HG03196 (cell line): ENCODE measurements around the gene MICALL1.
"Not testable (repeated sequence)": the region's sequence is repeated elsewhere in the genome, so short reads cannot be mapped to it uniquely, and the experiment has no call there.

Experiments used
- ATAC-seq: cut with Tn5 transposase; IDR thresholded peaks from one replicate; pipeline ENCODE4 v1.9.1; 2021; ENCODE audit not compliant: unreplicated experiment

Gene MICALL1

GRCh38 chr22:37926771-37927636 lies 20.9 kb downstream of the MICALL1 start:
- no peak for ATAC-seq

- ATAC-seq: no peak
Observed at GRCh38 chr22:37927637-37927936, 21.5 kb downstream of the MICALL1 start.

GRCh38 chr22:37929390-37929789 lies 23.3 kb downstream of the MICALL1 start:
- no peak for ATAC-seq

- no peak for ATAC-seq
Observed at GRCh38 chr22:37930270-37930951, 24.3 kb downstream of the MICALL1 start.

GRCh38 chr22:37930952-37931440 lies 24.9 kb downstream of the MICALL1 start:
- ATAC-seq: no peak

- no peak for ATAC-seq
Observed at GRCh38 chr22:37931893-37932389, 25.8 kb downstream of the MICALL1 start.

GRCh38 chr22:37932401-37932800 lies 26.3 kb downstream of the MICALL1 start:
- no peak for ATAC-seq

GRCh38 chr22:37932821-37933578 lies 26.9 kb downstream of the MICALL1 start:
- ATAC-seq: no peak

GRCh38 chr22:37933711-37934376 lies 27.7 kb downstream of the MICALL1 start:
- ATAC-seq: peak; percentile 70

GRCh38 chr22:37940698-37941376 lies 34.7 kb downstream of the MICALL1 start:
- no peak for ATAC-seq

- ATAC-seq: no peak
Observed at GRCh38 chr22:37942133-37942532, 36.0 kb downstream of the MICALL1 start.

GRCh38 chr22:37943136-37943824 lies 37.2 kb downstream of the MICALL1 start:
- ATAC-seq: no peak

GRCh38 chr22:37943825-37944198 lies 37.7 kb downstream of the MICALL1 start:
- no peak for ATAC-seq

- not testable (repeated sequence) for ATAC-seq
Observed at GRCh38 chr22:37944423-37944822, 38.3 kb downstream of the MICALL1 start.

GRCh38 chr22:37947142-37947795 lies 41.2 kb downstream of the MICALL1 start:
- ATAC-seq: not testable (repeated sequence)

GRCh38 chr22:37951305-37951704 lies 45.2 kb downstream of the MICALL1 start:
- no peak for ATAC-seq

GRCh38 chr22:37952629-37953028 lies 46.5 kb downstream of the MICALL1 start:
- not testable (repeated sequence) for ATAC-seq

GRCh38 chr22:37953062-37953436 lies 47.0 kb downstream of the MICALL1 start:
- ATAC-seq: peak; percentile 7
